Kidney epithelial cell (primary cell): ENCODE results near the gene ZBTB44. TPM values are rescaled to one million over a fixed set of nuclear protein-coding genes. Genes with fewer than 3 reads are reported as not detected.

Source experiments
- DNase-seq: peaks from one replicate; pipeline ENCODE4 v3.0.0-alpha.2; 2010; ENCODE audit warnings: low read depth
- H3K27me3 ChIP-seq: 2 replicates; pipeline ENCODE4 v1.6.0; 2011; ENCODE audit warnings: low read length; ENCODE audit not compliant: control insufficient read depth, insufficient read depth
- H3K36me3 ChIP-seq: 2 replicates; pipeline ENCODE4 v1.5.1; 2011; ENCODE audit warnings: low read length; ENCODE audit not compliant: control insufficient read depth, insufficient read depth
- H3K4me3 ChIP-seq: 2 replicates; pipeline ENCODE4 v1.5.1; 2011; ENCODE audit warnings: low read depth, mild to moderate bottlenecking, control low read depth, low read length
- CTCF ChIP-seq: IDR thresholded peaks from 2 replicates; pipeline ENCODE4 v1.5.1; 2011; ENCODE audit warnings: mild to moderate bottlenecking, moderate library complexity, low read length, control low read depth, inconsistent platforms; ENCODE audit not compliant: insufficient read depth, poor library complexity, severe bottlenecking
- total RNA-seq: library from RNA; depleted of rRNA; stranded (reverse); fragments of >200 nt; gene quantifications from 2 replicates; pipeline ENCODE4 v1.2.3, GENCODE V29; 2015

ZBTB44 gene
- total RNA-seq, 1 donor from 2014 or later, result 18.8 TPM

- no peak overlapping the region for H3K4me3 ChIP-seq
- DNase-seq, result no peak
- H3K36me3 ChIP-seq, result no peaks in the 10 kb centered on the region
- peaks cover 61% of the 10 kb centered on the region for H3K27me3 ChIP-seq
- no peak for TF ChIP-seq CTCF
Observed at GRCh38 chr11:130213979-130214281, 100.8 kb downstream of the ZBTB44 start.

- H3K4me3 ChIP-seq, result no peak overlapping the region
- no peaks in the 10 kb centered on the region for H3K36me3 ChIP-seq
- TF ChIP-seq CTCF, result peak; percentile 95
- DNase-seq, result no peak
- peaks cover 62% of the 10 kb centered on the region for H3K27me3 ChIP-seq
Observed at GRCh38 chr11:130213143-130213978, 101.4 kb downstream of the ZBTB44 start.

DNA sequence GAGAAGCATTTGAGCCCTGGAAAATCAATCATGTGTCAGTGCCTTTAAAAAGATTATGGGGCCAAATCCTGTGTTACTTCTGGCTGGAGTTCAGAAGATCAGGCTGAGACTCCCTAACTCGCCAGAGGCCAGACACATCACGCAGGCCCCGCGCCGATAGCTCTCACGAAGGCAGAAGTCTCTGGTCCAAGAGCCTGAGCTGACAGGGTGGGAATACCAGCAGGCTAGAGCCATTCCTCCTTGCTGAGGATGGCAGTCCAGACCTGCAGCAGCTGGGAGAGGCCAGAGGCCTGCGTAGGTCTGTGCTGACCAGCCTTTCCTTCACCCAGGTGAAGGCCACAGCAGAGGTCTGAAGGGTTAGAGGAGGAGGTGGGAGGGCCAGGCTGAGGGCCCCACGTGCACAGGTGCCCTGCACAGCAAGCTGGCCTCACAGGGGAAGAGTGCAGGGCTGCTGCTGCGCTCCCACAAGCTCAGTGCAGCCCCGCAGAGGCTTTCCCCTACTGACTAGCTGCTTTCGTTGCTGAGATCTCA lies 102.2 kb downstream of the ZBTB44 start:
- Histone ChIP-seq H3K27me3 (peaks cover 64% of the 10 kb centered on the region), H3K36me3 (no peaks in the 10 kb centered on the region), H3K4me3 (no peak overlapping the region)
- no peak for TF ChIP-seq CTCF
- DNase-seq, result no peak

DNA sequence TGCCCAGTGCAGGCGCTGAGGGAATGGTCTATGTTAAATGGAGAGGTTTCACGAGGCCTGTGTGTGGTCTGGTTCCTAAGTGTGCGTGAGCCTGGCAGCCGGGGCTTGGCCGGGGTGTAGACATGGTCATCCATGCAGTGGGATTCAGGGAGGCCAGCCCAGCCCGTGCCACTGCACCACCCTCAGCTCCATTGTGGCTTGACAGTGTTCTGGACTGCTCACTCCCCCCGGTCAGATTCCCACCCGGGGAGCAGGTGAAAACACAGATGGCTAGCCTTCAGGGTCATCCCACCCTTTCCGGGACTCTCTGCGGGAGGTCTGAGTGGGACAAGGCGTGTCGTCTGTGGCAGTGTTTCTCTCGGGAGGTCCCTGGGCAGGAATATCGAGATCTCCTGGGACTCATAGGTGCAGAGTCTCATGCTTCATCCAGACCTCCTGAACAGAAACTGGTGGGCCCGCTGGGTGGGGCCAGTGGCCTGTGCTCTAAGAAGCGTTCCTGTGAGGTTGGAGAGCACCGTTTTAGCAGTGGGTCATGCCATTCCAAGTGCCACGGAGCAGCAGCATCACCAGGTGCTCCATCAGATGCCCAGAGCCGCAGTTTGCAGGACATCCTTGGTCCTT lies 102.8 kb downstream of the ZBTB44 start:
- Histone ChIP-seq H3K4me3 (no peak overlapping the region), H3K36me3 (no peaks in the 10 kb centered on the region), H3K27me3 (peaks cover 60% of the 10 kb centered on the region)
- no peak for TF ChIP-seq CTCF
- DNase-seq, result no peak

GRCh38 chr11:130211144-130211543 lies 103.6 kb downstream of the ZBTB44 start:
- no peak for TF ChIP-seq CTCF
- H3K4me3 ChIP-seq, result no peak overlapping the region
- no peaks in the 10 kb centered on the region for H3K36me3 ChIP-seq
- H3K27me3 ChIP-seq, result peaks cover 52% of the 10 kb centered on the region
- no peak for DNase-seq
